H9 (cell line): Measurements from ENCODE around the gene ABCA6. TPM values are rescaled to one million over a fixed set of nuclear protein-coding genes. Genes with fewer than 3 reads are reported as not detected.

Experiments used
- DNase-seq: peaks from one replicate; pipeline ENCODE4 v3.0.0-alpha.2; 2017
- H2AFZ ChIP-seq: one replicate; pipeline ENCODE4 v1.6.1; 2013; ENCODE audit warnings: mild to moderate bottlenecking, low read length, control low read depth, moderate library complexity
- H2AK5ac ChIP-seq: 2 replicates; pipeline ENCODE4 v1.6.1; 2013; ENCODE audit warnings: low read length, control low read depth, mixed read lengths; ENCODE audit not compliant: insufficient read length
- H2BK120ac ChIP-seq: one replicate; pipeline ENCODE4 v1.6.1; 2013; ENCODE audit warnings: low read depth, mild to moderate bottlenecking, low read length, control low read depth, inconsistent platforms; ENCODE audit not compliant: poor library complexity, severe bottlenecking
- H2BK12ac ChIP-seq: 2 replicates; pipeline ENCODE4 v1.6.1; 2013; ENCODE audit warnings: low read length, control low read depth, mixed read lengths, low read depth; ENCODE audit not compliant: insufficient read length
- H2BK15ac ChIP-seq: 2 replicates; pipeline ENCODE4 v1.6.1; 2013; ENCODE audit warnings: low read depth, low read length, control low read depth
- H2BK20ac ChIP-seq: one replicate; pipeline ENCODE4 v1.6.1; 2013; ENCODE audit warnings: low read depth, mild to moderate bottlenecking, low read length, control low read depth, inconsistent platforms; ENCODE audit not compliant: poor library complexity, severe bottlenecking
- H2BK5ac ChIP-seq: 2 replicates; pipeline ENCODE4 v1.6.1; 2013; ENCODE audit warnings: low read length, control low read depth, mixed read lengths; ENCODE audit not compliant: insufficient read length
- H3K14ac ChIP-seq: 2 replicates; pipeline ENCODE4 v1.6.1; 2013; ENCODE audit warnings: low read length, control low read depth; ENCODE audit not compliant: insufficient read depth
- H3K18ac ChIP-seq: 2 replicates; pipeline ENCODE4 v1.6.1; 2013; ENCODE audit warnings: low read depth, mild to moderate bottlenecking, mixed read lengths, low read length, control low read depth; ENCODE audit not compliant: insufficient read length
- H3K23ac ChIP-seq: 2 replicates; pipeline ENCODE4 v1.6.1; 2013; ENCODE audit warnings: low read length, control low read depth, mixed read lengths, low read depth; ENCODE audit not compliant: insufficient read length
- H3K23me2 ChIP-seq: 2 replicates; pipeline ENCODE4 v1.6.1; 2013; ENCODE audit warnings: low read depth, mild to moderate bottlenecking, mixed read lengths, low read length, control low read depth; ENCODE audit not compliant: insufficient read length, poor library complexity, severe bottlenecking
- H3K27ac ChIP-seq: 2 replicates; pipeline ENCODE4 v1.5.1; 2013; ENCODE audit warnings: low read length, control low read depth, mixed read lengths, low read depth; ENCODE audit not compliant: insufficient read length
- H3K27me3 ChIP-seq: 2 replicates; pipeline ENCODE4 v1.6.1; 2013; ENCODE audit warnings: low read length, control low read depth, inconsistent platforms; ENCODE audit not compliant: insufficient read depth
- H3K4ac ChIP-seq: 2 replicates; pipeline ENCODE4 v1.6.1; 2013; ENCODE audit warnings: low read depth, mild to moderate bottlenecking, control low read depth, inconsistent platforms, low read length, moderate library complexity
- H3K4me1 ChIP-seq: 2 replicates; pipeline ENCODE4 v1.6.1; 2013; ENCODE audit warnings: low read length, control low read depth, inconsistent platforms; ENCODE audit not compliant: insufficient read depth
- H3K4me2 ChIP-seq: 2 replicates; pipeline ENCODE4 v1.6.1; 2013; ENCODE audit warnings: low read length, control low read depth, mixed read lengths; ENCODE audit not compliant: insufficient read length, insufficient read depth
- H3K56ac ChIP-seq: 2 replicates; pipeline ENCODE4 v1.6.1; 2013; ENCODE audit warnings: low read depth, mild to moderate bottlenecking, mixed read lengths, low read length, control low read depth; ENCODE audit not compliant: insufficient read length
- H3K79me1 ChIP-seq: 2 replicates; pipeline ENCODE4 v1.6.1; 2013; ENCODE audit warnings: low read depth, mild to moderate bottlenecking, moderate library complexity, low read length, control low read depth, inconsistent platforms; ENCODE audit not compliant: insufficient read depth, poor library complexity, severe bottlenecking
- H3K79me2 ChIP-seq: 2 replicates; pipeline ENCODE4 v1.6.1; 2013; ENCODE audit warnings: low read length, control low read depth, inconsistent platforms; ENCODE audit not compliant: insufficient read depth
- H3K9ac ChIP-seq: 2 replicates; pipeline ENCODE4 v1.6.1; 2013; ENCODE audit warnings: low read length, control low read depth, mixed read lengths; ENCODE audit not compliant: insufficient read length; ENCODE audit errors: extremely low read depth
- H3K9me3 ChIP-seq: one replicate; pipeline ENCODE4 v1.6.1; 2013; ENCODE audit warnings: low read depth, low read length, inconsistent platforms; ENCODE audit not compliant: control insufficient read depth
- H3T11ph ChIP-seq: one replicate; pipeline ENCODE4 v1.6.1; 2013; ENCODE audit warnings: mild to moderate bottlenecking, low read length, control low read depth, inconsistent platforms
- H4K20me1 ChIP-seq: one replicate; pipeline ENCODE4 v1.6.1; 2013; ENCODE audit not compliant: control insufficient read depth, insufficient read length, insufficient read depth
- H4K5ac ChIP-seq: 2 replicates; pipeline ENCODE4 v1.6.1; 2013; ENCODE audit warnings: low read depth, mild to moderate bottlenecking, mixed read lengths, low read length, control low read depth; ENCODE audit not compliant: insufficient read length
- H4K8ac ChIP-seq: replicated peaks from 2 replicates; pipeline ENCODE4 v1.6.1; 2013; ENCODE audit warnings: low read length, control low read depth, mixed read lengths, low read depth; ENCODE audit not compliant: insufficient read length
- H4K91ac ChIP-seq: 2 replicates; pipeline ENCODE4 v1.6.1; 2013; ENCODE audit warnings: low read depth, mild to moderate bottlenecking, moderate library complexity, mixed read lengths, low read length, control low read depth; ENCODE audit not compliant: insufficient read length
- H3K27ac Mint-ChIP-seq, 3 experiments: 2 replicates in 2 of 3; 3 replicates in 1 of 3; pipeline ENCODE4 v1.8.0; 2020 to 2021; ENCODE audit warnings: mixed read lengths in 3 of 3, mild to moderate bottlenecking in 1 of 3, moderate library complexity in 1 of 3
- H3K27me3 Mint-ChIP-seq: 2 replicates; pipeline ENCODE4 v1.8.0; 2021; ENCODE audit warnings: low read depth, mild to moderate bottlenecking, moderate library complexity, mixed read lengths
- H3K36me3 Mint-ChIP-seq, 3 experiments: 2 replicates in 2 of 3; 3 replicates in 1 of 3; pipeline ENCODE4 v1.8.0; 2020 to 2021; ENCODE audit warnings: low read depth in 3 of 3, mixed read lengths in 3 of 3; ENCODE audit not compliant: insufficient read depth in 1 of 3
- H3K4me1 Mint-ChIP-seq, 2 experiments: 2 replicates each; pipeline ENCODE4 v1.8.0; 2020; ENCODE audit warnings: mixed read lengths in 2 of 2
- H3K4me3 Mint-ChIP-seq, 2 experiments: 2 replicates in 1 of 2; 3 replicates in 1 of 2; pipeline ENCODE4 v1.8.0; 2020 to 2021; ENCODE audit warnings: mild to moderate bottlenecking in 2 of 2, mixed read lengths in 2 of 2, moderate library complexity in 1 of 2
- H3K9me3 Mint-ChIP-seq, 2 experiments: 2 replicates in 1 of 2; 3 replicates in 1 of 2; pipeline ENCODE4 v1.8.0; 2020; ENCODE audit warnings: mild to moderate bottlenecking in 2 of 2, mixed read lengths in 2 of 2, moderate library complexity in 1 of 2
- CTCF ChIP-seq: fragments of 200-600 bp; sonication (generic); conservative IDR thresholded peaks from 3 replicates; pipeline ENCODE4 v1.8.0; 2021; ENCODE audit warnings: antibody characterized with exemption, mild to moderate bottlenecking
- WGBS: extraction: QIAGEN DNeasy Blood & Tissue Kit; methylation state at CpG from one replicate; pipeline ENCODE4 v1.1.7; 2013; ENCODE audit warnings: missing lambda C conversion rate, low lambda C conversion rate, mixed read lengths; ENCODE audit not compliant: insufficient read length; ENCODE audit errors: extremely low coverage; 5-methylcytosine and 5-hydroxymethylcytosine counted together
- total RNA-seq: library from RNA; stranded (reverse); gene quantifications from 2 replicates; pipeline ENCODE4 v1.2.1, GENCODE V29; 2021

ABCA6 gene
- total RNA-seq, 1 experiment from 2014 or later, result not detected

DNA sequence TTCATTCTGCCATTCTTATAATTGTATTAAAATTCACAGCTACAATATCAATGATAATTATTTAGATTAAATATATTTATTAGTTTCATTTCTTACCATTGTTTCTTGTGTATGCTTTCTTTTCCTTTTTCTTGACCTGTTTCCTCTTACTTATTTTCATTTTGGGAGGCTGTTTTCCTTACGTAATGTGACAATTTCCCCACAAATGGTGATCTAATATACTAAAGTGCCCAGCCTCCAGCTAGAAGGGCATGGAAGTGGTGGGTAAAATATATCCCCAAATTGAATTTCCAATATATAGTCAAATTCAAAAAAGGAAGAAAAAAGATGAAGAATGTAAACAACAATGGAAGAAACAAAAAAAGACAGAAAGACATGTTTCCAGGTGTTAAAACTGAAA, 1.5 kb upstream of the ABCA6 start:
- Histone ChIP-seq H2BK20ac (no peak overlapping the region), H3K9ac (no peak overlapping the region), H3K23ac (no peak overlapping the region), H3K4me2 (no peak overlapping the region), H2AFZ (no peak overlapping the region), H2BK15ac (no peak overlapping the region), H4K91ac (no peak overlapping the region), H3K23me2 (no peaks in the 10 kb centered on the region), H2AK5ac (no peak overlapping the region), H3K27me3 (no peaks in the 10 kb centered on the region), H2BK120ac (no peak overlapping the region), H3K14ac (no peak overlapping the region), H3K79me1 (no peaks in the 10 kb centered on the region), H3K56ac (no peak overlapping the region), H4K20me1 (no peaks in the 10 kb centered on the region), H3T11ph (no peak overlapping the region), H3K9me3 (no peaks in the 10 kb centered on the region), H3K4me1 (no peaks in the 10 kb centered on the region), H3K18ac (no peak overlapping the region), H3K27ac (no peak overlapping the region), H3K79me2 (no peaks in the 10 kb centered on the region), H4K8ac (no peak overlapping the region), H4K5ac (no peak overlapping the region), H2BK12ac (no peak overlapping the region), H2BK5ac (no peak overlapping the region), H3K4ac (no peak overlapping the region)
- no peak for TF ChIP-seq CTCF
- no CpG with 5 or more reads among the region's 1 CpG for WGBS
- Mint-ChIP-seq H3K27ac (no peak overlapping the region), H3K9me3 (no peaks in the 10 kb centered on the region), H3K27me3 (no peaks in the 10 kb centered on the region; the same call in 1 of the 2 replicates), H3K4me1 (peaks cover 2 to 4% of the 10 kb centered on the region in 2 experiments; a peak in 1 of 4 replicates), H3K4me3 (no peak overlapping the region), H3K36me3 (no peaks in the 10 kb centered on the region)
- DNase-seq, result no peak
